Suprapubic skin (tissue), 4 donors: Measurements from ENCODE around the gene SMURF2. TPM values are rescaled to one million over a fixed set of nuclear protein-coding genes. Genes with fewer than 3 reads are reported as not detected.

Source experiments
- DNase-seq, 2 donors: peaks; one replicate each; pipeline ENCODE4 v3.0.0-alpha.2; 2019; ENCODE audit warnings: low spot score in 2 of 2
- H3K27ac ChIP-seq: fragments of 200-600 bp; sonication (generic); one replicate; pipeline ENCODE4 v1.5.1; 2019
- H3K27me3 ChIP-seq: fragments of 200-600 bp; sonication (generic); one replicate; pipeline ENCODE4 v1.5.1; 2019
- H3K36me3 ChIP-seq: fragments of 200-600 bp; sonication (generic); one replicate; pipeline ENCODE4 v1.5.1; 2019
- H3K4me1 ChIP-seq: fragments of 200-600 bp; sonication (generic); one replicate; pipeline ENCODE4 v1.5.1; 2019
- H3K4me3 ChIP-seq: fragments of 200-600 bp; sonication (generic); one replicate; pipeline ENCODE4 v1.5.1; 2019; ENCODE audit warnings: mild to moderate bottlenecking
- H3K9me3 ChIP-seq: fragments of 200-600 bp; sonication (generic); one replicate; pipeline ENCODE4 v1.5.1; 2019
- CTCF ChIP-seq, 2 donors: fragments of 200-600 bp in 1 of 2; fragments of 450-650 bp in 1 of 2; sonication (generic) in 1 of 2; IDR thresholded peaks; one replicate each; pipeline ENCODE4 v1.5.1; 2016 to 2019; ENCODE audit warnings: antibody characterized with exemption in 2 of 2, mild to moderate bottlenecking in 1 of 2, moderate library complexity in 1 of 2
- EP300 ChIP-seq: sonication (generic); formaldehyde crosslinking; IDR thresholded peaks from one replicate; pipeline ENCODE4 v1.6.1; 2017; ENCODE audit warnings: antibody characterized with exemption
- POLR2A ChIP-seq, 2 donors: fragments of 450-650 bp; IDR thresholded peaks; one replicate each; pipeline ENCODE4 v1.6.1; 2017; ENCODE audit warnings: antibody characterized with exemption in 2 of 2, mild to moderate bottlenecking in 2 of 2, moderate library complexity in 2 of 2
- POLR2AphosphoS5 ChIP-seq, 3 donors: sonication (generic); formaldehyde crosslinking; IDR thresholded peaks; one replicate each; pipeline ENCODE4 v1.6.1; 2017; ENCODE audit warnings: antibody characterized with exemption in 3 of 3
- WGBS: methylation state at CpG from one replicate; pipeline ENCODE4 v1.1.5; 2018; 5-methylcytosine and 5-hydroxymethylcytosine counted together
- total RNA-seq, 4 donors: library from RNA; depleted of rRNA; stranded (reverse); fragments of >200 nt; gene quantifications; one replicate each; pipeline ENCODE4 v1.1.0, GENCODE V29; 2016

Gene SMURF2
- total RNA-seq, 4 donors from 2014 or later: 19.4 to 28.6 (median 25.2) TPM

GRCh38 chr17:64687961-64688360 lies 25.9 kb upstream of the SMURF2 start:
- no peaks in the 10 kb centered on the region for H3K4me1 ChIP-seq
- WGBS: 87% methylated on average over 5 of the region's 5 CpGs
- H3K9me3 ChIP-seq: no peaks in the 10 kb centered on the region
- no peak for DNase-seq
- no peak overlapping the region for H3K27ac ChIP-seq
- TF ChIP-seq CTCF (IDR thresholded peaks at IDR 0.05) (no peak), EP300 (no peak), POLR2AphosphoS5 (IDR thresholded peaks at IDR 0.05) (no peak), POLR2A (IDR thresholded peaks at IDR 0.05) (no peak)
- H3K27me3 ChIP-seq: no peaks in the 10 kb centered on the region
- no peak overlapping the region for H3K4me3 ChIP-seq
- H3K36me3 ChIP-seq: no peaks in the 10 kb centered on the region

GRCh38 chr17:64687376-64687775 lies 25.3 kb upstream of the SMURF2 start:
- H3K4me3 ChIP-seq: no peak overlapping the region
- no peaks in the 10 kb centered on the region for H3K27me3 ChIP-seq
- H3K36me3 ChIP-seq: no peaks in the 10 kb centered on the region
- H3K27ac ChIP-seq: no peak overlapping the region
- WGBS: 71% methylated on average over 2 of the region's 4 CpGs
- no peaks in the 10 kb centered on the region for H3K4me1 ChIP-seq
- TF ChIP-seq POLR2A (IDR thresholded peaks at IDR 0.05) (no peak), EP300 (no peak), POLR2AphosphoS5 (IDR thresholded peaks at IDR 0.05) (no peak), CTCF (IDR thresholded peaks at IDR 0.05) (no peak)
- no peaks in the 10 kb centered on the region for H3K9me3 ChIP-seq
- no peak for DNase-seq

GRCh38 chr17:64686705-64687104 lies 24.6 kb upstream of the SMURF2 start:
- DNase-seq: no peak
- Histone ChIP-seq H3K27me3 (no peaks in the 10 kb centered on the region), H3K27ac (no peak overlapping the region), H3K4me1 (no peaks in the 10 kb centered on the region), H3K36me3 (no peaks in the 10 kb centered on the region), H3K9me3 (no peaks in the 10 kb centered on the region), H3K4me3 (no peak overlapping the region)
- TF ChIP-seq CTCF (IDR thresholded peaks at IDR 0.05) (no peak), EP300 (no peak), POLR2AphosphoS5 (IDR thresholded peaks at IDR 0.05) (no peak), POLR2A (IDR thresholded peaks at IDR 0.05) (no peak)
- WGBS: 96% methylated on average over 2 of the region's 2 CpGs

- no peak overlapping the region for H3K4me3 ChIP-seq
- no peaks in the 10 kb centered on the region for H3K36me3 ChIP-seq
- H3K9me3 ChIP-seq: no peaks in the 10 kb centered on the region
- TF ChIP-seq POLR2AphosphoS5 (IDR thresholded peaks at IDR 0.05) (no peak), EP300 (no peak), POLR2A (IDR thresholded peaks at IDR 0.05) (no peak), CTCF (IDR thresholded peaks at IDR 0.05) (no peak)
- H3K27ac ChIP-seq: no peak overlapping the region
- no peak for DNase-seq
- H3K27me3 ChIP-seq: no peaks in the 10 kb centered on the region
- no peaks in the 10 kb centered on the region for H3K4me1 ChIP-seq
- WGBS: 93% methylated on average over 9 of the region's 9 CpGs
Observed at GRCh38 chr17:64685705-64686104, 23.6 kb upstream of the SMURF2 start.

- no peak overlapping the region for H3K4me3 ChIP-seq
- H3K9me3 ChIP-seq: no peaks in the 10 kb centered on the region
- DNase-seq: no peak
- no peaks in the 10 kb centered on the region for H3K27me3 ChIP-seq
- no peaks in the 10 kb centered on the region for H3K4me1 ChIP-seq
- no peak overlapping the region for H3K27ac ChIP-seq
- H3K36me3 ChIP-seq: no peaks in the 10 kb centered on the region
- TF ChIP-seq CTCF (IDR thresholded peaks at IDR 0.05) (no peak), EP300 (no peak), POLR2AphosphoS5 (IDR thresholded peaks at IDR 0.05) (no peak), POLR2A (IDR thresholded peaks at IDR 0.05) (no peak)
- WGBS: 78% methylated on average over 2 of the region's 2 CpGs
Observed at GRCh38 chr17:64683796-64684195, 21.7 kb upstream of the SMURF2 start.
